Kidney glomerular epithelial cell (primary cell): ENCODE results near the gene TNFSF13B.

ENCODE experiments used
- DNase-seq: peaks from one replicate; lab custom pipeline; 2025; lab: John Stamatoyannopoulos, UW

Gene TNFSF13B

GRCh38 chr13:108346376-108346775, 76.9 kb downstream of the TNFSF13B start:
- DNase-seq = no peak

- no peak for DNase-seq
Measured at GRCh38 chr13:108349269-108349668, 79.8 kb downstream of the TNFSF13B start.

GRCh38 chr13:108350579-108350978, 81.1 kb downstream of the TNFSF13B start:
- DNase-seq = no peak

- no peak for DNase-seq
Measured at GRCh38 chr13:108352599-108352998, 83.1 kb downstream of the TNFSF13B start.

GRCh38 chr13:108357228-108357627, 87.7 kb downstream of the TNFSF13B start:
- no peak for DNase-seq
